GM19238 (cell line): ENCODE results near the gene GATA5.
"Not testable (repeated sequence)": the region's sequence is repeated elsewhere in the genome, so short reads cannot be mapped to it uniquely, and the experiment has no call there.

ENCODE experiments used
- DNase-seq: peaks from one replicate; pipeline ENCODE4 v3.0.0; 2011; ENCODE audit warnings: low spot score; ENCODE audit not compliant: insufficient read length

Gene GATA5

GRCh38 chr20:62505337-62506045 lies 29.7 kb upstream of the GATA5 start:
- DNase-seq, result no peak

DNA sequence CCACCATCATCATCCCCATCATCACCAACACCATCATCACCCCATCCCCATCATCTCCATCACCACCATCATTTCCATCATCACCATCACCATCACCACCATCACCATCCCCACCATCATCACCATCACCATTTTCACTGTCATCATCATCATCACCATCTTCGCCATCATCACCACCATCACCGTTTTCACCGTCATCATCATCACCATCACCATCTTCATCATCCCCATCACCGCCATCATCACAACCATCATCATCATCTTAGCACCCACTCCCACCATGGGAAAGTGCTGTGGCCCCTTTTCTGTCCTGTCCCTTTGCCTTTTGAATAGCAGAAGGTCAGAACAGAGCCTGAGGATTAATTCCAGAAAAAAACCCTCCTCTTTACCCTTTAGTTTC lies 28.5 kb upstream of the GATA5 start:
- DNase-seq, result no peak

DNA sequence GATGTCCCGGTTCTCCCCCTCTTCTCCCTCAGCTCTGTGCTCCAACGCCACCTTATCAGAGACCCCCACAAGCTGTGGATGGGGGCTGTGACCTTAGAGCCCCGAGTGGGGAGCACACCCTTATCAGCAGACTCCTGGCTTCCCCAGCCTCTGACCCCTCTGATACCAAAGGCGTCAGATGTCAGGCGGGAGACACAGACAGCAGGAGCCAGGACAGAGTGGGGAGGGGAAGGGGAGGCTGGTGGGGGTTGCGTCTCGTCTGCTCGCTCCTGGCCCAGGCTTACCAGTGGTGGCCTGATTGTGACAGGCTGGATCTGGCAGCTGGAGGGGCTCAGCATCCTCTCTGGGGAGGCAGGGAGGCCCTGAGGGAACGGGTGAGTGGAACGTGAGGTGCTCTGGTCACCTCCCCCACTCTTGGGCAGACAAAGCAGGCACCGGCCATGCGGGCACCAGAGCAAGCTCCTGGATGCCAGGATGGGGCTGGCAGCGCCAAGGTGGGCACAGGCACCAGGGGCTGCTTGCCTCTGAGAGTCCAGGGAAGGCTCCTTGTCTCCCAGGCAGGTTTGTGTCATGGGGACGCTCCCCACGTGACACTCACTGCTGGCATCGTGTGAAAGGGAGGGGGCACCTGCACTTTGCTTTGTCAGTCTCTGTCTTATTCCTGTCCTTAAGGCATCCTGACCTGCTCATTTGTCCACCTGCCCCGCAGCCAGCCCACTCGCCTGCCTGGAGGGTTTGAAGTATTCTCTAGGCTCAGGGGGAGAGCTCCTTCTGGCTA lies 27.8 kb upstream of the GATA5 start:
- DNase-seq, result no peak

- no peak for DNase-seq
Observed at GRCh38 chr20:62502496-62503095, 26.8 kb upstream of the GATA5 start.

GRCh38 chr20:62501801-62502495 lies 26.2 kb upstream of the GATA5 start:
- DNase-seq, result no peak

GRCh38 chr20:62500237-62500864 lies 24.6 kb upstream of the GATA5 start:
- peak; percentile 82 for DNase-seq

GRCh38 chr20:62499758-62500236 lies 24.0 kb upstream of the GATA5 start:
- DNase-seq, result no peak

DNA sequence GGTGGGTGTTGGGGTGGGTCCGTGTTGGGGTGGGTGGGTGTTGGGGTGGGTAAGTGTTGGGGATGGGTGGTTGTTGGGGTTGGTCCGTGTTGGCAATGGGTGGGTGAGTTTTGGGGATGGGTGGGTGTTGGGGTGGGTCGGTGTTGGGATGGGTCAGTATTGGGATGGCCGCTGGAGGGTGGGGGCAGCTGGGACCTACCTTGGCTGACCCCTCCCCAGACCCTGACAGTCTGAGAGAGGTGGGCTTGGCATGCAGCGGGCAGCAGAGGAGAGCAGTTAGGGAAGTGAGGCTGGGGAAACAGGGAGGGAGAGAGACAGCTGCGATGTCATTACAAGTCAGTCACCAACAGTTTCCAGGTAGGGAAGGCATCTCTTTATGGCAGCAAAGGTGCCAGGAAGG lies 23.1 kb upstream of the GATA5 start:
- DNase-seq, result no peak

- DNase-seq, result no peak
Observed at GRCh38 chr20:62496568-62497218, 20.9 kb upstream of the GATA5 start.

DNA sequence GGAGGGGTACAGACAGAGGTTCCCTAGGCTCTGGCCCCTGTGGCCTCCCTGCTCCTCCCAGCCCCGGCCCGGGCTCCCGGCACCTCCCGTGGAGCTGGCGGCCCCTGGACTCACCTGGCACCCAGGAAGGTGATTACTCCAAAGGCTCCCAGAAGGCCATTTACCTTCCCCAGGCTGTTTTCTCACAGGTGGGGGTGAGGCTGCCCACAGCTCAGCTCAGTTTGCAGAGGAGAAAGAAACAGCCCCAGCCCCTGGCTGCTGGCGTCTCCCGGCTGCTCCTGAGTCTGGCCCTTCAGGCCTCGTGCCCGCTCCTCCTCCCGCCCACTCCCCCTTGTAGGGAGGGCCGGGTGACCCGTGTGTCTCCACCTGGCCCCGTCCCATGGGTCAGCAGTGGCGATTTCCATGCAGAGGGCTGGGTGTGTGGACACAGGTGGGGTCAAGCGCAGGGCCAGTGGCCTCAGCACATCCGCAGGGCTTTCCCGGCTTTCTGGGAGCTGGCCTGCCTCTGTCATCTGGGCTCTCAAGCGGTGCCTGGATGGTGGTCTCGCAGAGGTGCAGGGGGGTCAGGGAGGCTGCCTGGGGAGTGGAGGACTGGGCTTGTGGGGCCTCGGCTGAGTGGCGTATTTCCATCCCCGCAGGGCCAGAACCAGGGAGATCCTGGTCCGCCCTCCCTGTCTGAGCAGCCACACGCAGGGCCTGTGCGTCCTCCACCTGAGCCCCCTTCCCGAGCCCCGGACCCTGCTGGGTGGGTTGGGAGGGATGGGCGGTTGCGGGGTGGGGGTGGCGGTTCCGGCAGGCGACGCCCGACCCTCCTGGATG lies 20.2 kb upstream of the GATA5 start:
- no peak for DNase-seq

GRCh38 chr20:62494980-62495748 lies 19.4 kb upstream of the GATA5 start:
- DNase-seq, result no peak

GRCh38 chr20:62494537-62494936 lies 18.7 kb upstream of the GATA5 start:
- no peak for DNase-seq

- DNase-seq, result no peak
Observed at GRCh38 chr20:62493886-62494285, 18.1 kb upstream of the GATA5 start.

GRCh38 chr20:62493253-62493885 lies 17.6 kb upstream of the GATA5 start:
- no peak for DNase-seq

- DNase-seq, result no peak
Observed at GRCh38 chr20:62492711-62493110, 16.9 kb upstream of the GATA5 start.

DNA sequence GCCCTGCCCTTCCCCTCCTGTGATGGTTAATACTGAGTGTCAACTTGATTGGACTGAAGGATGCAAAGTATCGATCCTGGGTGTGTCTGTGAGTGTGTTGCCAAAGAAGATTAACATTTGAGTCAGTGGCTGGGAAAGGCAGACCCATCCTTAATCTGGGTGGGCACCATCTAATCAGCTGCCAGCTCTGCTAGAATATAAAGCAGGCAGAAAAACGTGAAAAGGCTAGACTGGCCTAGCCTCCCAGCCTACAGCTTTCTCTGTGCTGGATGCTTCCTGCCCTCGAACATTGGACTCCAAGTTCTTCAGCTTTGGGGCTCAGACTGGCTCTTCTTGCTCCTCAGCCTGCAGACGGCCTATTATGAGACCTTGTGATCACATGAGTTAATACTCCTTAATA lies 15.0 kb upstream of the GATA5 start:
- not testable (repeated sequence) for DNase-seq

- no peak for DNase-seq
Observed at GRCh38 chr20:62489932-62490263, 14.1 kb upstream of the GATA5 start.

GRCh38 chr20:62489186-62489931 lies 13.6 kb upstream of the GATA5 start:
- no peak for DNase-seq
